ENCODE results near the gene SEMA3C.

SEMA3C gene

DNA sequence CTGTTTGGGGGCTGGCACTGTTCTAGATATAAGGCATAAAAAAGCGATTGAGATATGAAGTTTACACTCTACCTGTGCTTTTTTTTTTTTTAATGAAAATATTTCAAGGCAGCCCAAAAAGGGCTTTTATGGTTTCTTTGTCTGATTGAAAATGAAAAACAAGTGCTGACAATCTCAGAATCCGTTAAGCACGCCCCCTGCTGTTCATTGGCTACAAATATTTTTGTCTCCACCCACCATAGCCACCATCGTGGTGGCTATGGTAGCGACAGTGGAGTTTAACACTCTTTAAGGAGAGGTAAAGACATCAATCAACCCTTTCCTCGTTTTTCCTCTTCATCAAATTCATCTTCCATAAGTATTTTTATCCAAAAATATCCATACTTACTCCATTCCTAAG, 186.2 kb downstream of the SEMA3C start:
- H3K9ac ChIP-seq (ENCODE audit: low read depth, low read length, poor library complexity, severe bottlenecking), result no peak overlapping the region
- H3K9me3 ChIP-seq (ENCODE audit: insufficient read depth, low read depth, low read length), result no peaks in the 10 kb centered on the region
- H3K4me2 ChIP-seq (ENCODE audit: low read depth, low read length, poor library complexity, severe bottlenecking), result no peak overlapping the region
- H3K9me2 ChIP-seq (replicated peaks; ENCODE audit: low read depth, low read length), result no peaks in the 10 kb centered on the region
- H3F3A ChIP-seq (ENCODE audit: low read depth), result no peaks in the 10 kb centered on the region
- H2AFZ ChIP-seq (ENCODE audit: low read length), result no peak overlapping the region
- H3K4me3 ChIP-seq (ENCODE audit: low read length, poor library complexity, severe bottlenecking), result no peak overlapping the region
- no peaks in the 10 kb centered on the region for H4K20me1 ChIP-seq (ENCODE audit: insufficient read depth, low read length, poor library complexity, severe bottlenecking)
- no peaks in the 10 kb centered on the region for H3K27me3 ChIP-seq (ENCODE audit: insufficient read depth, low read length, poor library complexity, severe bottlenecking)
- no peak for TF ChIP-seq EZH2phosphoT487 (IDR thresholded peaks at IDR 0.05; ENCODE audit: borderline replicate concordance)
- TF ChIP-seq, protein P1, sequence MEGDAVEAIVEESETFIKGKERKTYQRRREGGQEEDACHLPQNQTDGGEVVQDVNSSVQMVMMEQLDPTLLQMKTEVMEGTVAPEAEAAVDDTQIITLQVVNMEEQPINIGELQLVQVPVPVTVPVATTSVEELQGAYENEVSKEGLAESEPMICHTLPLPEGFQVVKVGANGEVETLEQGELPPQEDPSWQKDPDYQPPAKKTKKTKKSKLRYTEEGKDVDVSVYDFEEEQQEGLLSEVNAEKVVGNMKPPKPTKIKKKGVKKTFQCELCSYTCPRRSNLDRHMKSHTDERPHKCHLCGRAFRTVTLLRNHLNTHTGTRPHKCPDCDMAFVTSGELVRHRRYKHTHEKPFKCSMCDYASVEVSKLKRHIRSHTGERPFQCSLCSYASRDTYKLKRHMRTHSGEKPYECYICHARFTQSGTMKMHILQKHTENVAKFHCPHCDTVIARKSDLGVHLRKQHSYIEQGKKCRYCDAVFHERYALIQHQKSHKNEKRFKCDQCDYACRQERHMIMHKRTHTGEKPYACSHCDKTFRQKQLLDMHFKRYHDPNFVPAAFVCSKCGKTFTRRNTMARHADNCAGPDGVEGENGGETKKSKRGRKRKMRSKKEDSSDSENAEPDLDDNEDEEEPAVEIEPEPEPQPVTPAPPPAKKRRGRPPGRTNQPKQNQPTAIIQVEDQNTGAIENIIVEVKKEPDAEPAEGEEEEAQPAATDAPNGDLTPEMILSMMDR (conservative IDR thresholded peaks at IDR 0.05; ENCODE audit: low read length), result peak; percentile 59
- no peaks in the 10 kb centered on the region for H3K36me3 ChIP-seq (ENCODE audit: insufficient read depth, low read length)
- no peaks in the 10 kb centered on the region for H3K4me1 ChIP-seq (ENCODE audit: insufficient read depth, low read length, poor library complexity, severe bottlenecking)
- no peaks in the 10 kb centered on the region for H3K79me2 ChIP-seq (ENCODE audit: insufficient read depth, low read length)

DNA sequence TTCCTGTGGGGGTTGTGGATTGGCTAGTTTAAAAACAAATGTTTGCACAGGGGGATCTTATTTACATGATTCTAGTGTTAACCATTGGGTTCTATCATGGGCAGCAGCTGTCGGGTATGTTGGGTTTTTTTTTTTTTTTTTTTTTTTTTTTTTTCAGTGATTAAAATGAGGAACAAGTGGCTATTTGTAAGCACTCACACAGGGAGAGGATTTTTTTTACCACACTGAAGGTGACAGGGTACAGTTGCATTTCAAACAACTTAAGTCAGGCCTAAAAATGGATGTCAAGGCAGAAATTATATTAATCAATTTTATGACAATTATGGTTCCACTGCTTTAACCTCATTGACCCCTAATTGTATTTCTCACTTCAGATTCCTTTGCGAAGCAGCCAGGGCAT, 187.6 kb downstream of the SEMA3C start:
- Histone ChIP-seq H3K9ac (ENCODE audit: low read depth, low read length, poor library complexity, severe bottlenecking) (no peak overlapping the region), H3K27me3 (ENCODE audit: insufficient read depth, low read length, poor library complexity, severe bottlenecking) (no peaks in the 10 kb centered on the region), H3K4me1 (ENCODE audit: insufficient read depth, low read length, poor library complexity, severe bottlenecking) (no peaks in the 10 kb centered on the region), H3K9me2 (replicated peaks; ENCODE audit: low read depth, low read length) (no peaks in the 10 kb centered on the region), H3K9me3 (ENCODE audit: insufficient read depth, low read depth, low read length) (no peaks in the 10 kb centered on the region), H3F3A (ENCODE audit: low read depth) (no peaks in the 10 kb centered on the region), H4K20me1 (ENCODE audit: insufficient read depth, low read length, poor library complexity, severe bottlenecking) (no peaks in the 10 kb centered on the region), H3K4me2 (ENCODE audit: low read depth, low read length, poor library complexity, severe bottlenecking) (no peak overlapping the region), H3K4me3 (ENCODE audit: low read length, poor library complexity, severe bottlenecking) (no peak overlapping the region), H3K79me2 (ENCODE audit: insufficient read depth, low read length) (no peaks in the 10 kb centered on the region), H3K36me3 (ENCODE audit: insufficient read depth, low read length) (no peaks in the 10 kb centered on the region), H2AFZ (ENCODE audit: low read length) (no peak overlapping the region)
- no peak for TF ChIP-seq EZH2phosphoT487 (IDR thresholded peaks at IDR 0.05; ENCODE audit: borderline replicate concordance)
- TF ChIP-seq, protein P1 (conservative IDR thresholded peaks at IDR 0.05; ENCODE audit: low read length), result no peak

DNA sequence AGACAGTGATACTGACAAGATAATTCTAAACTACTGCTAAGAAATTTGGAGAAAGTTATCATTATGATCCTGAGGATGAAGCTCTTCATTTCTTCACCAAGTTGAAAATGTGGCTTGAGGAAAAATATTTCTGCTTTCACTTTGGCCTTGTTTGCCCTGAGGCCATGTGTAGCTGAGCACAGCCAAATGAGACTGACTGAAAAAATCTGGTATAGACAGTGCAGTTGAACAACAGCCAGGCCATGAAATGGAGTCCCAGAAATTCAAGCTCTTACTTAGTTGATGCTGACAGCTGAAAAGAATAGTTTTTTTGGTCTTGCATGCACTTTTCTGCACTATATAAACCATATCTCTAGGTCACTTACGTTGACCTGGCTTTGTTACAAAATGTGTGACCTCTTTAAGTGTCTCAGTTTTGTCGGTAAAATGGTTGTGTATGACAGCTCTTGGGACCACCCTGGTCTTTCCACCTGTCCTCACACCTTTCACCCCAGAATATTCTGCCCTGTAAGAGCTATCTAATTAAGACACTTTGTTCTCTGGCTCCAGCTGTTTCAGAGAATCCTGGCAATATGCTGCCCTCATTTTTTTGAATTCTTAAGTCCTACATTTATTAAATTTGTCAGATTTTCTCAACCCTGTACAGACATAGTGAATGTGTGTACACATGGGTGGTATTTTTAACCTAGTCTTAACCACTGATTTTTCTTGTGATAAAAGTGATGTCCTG, 189.1 kb downstream of the SEMA3C start:
- no peak overlapping the region for H3K4me3 ChIP-seq (ENCODE audit: low read length, poor library complexity, severe bottlenecking)
- TF ChIP-seq, protein P1 (conservative IDR thresholded peaks at IDR 0.05; ENCODE audit: low read length), result no peak
- no peak for TF ChIP-seq EZH2phosphoT487 (IDR thresholded peaks at IDR 0.05; ENCODE audit: borderline replicate concordance)
- no peaks in the 10 kb centered on the region for H3F3A ChIP-seq (ENCODE audit: low read depth)
- H3K27me3 ChIP-seq (ENCODE audit: insufficient read depth, low read length, poor library complexity, severe bottlenecking), result no peaks in the 10 kb centered on the region
- no peaks in the 10 kb centered on the region for H3K4me1 ChIP-seq (ENCODE audit: insufficient read depth, low read length, poor library complexity, severe bottlenecking)
- H2AFZ ChIP-seq (ENCODE audit: low read length), result no peak overlapping the region
- H3K9me3 ChIP-seq (ENCODE audit: insufficient read depth, low read depth, low read length), result no peaks in the 10 kb centered on the region
- no peaks in the 10 kb centered on the region for H3K9me2 ChIP-seq (replicated peaks; ENCODE audit: low read depth, low read length)
- H4K20me1 ChIP-seq (ENCODE audit: insufficient read depth, low read length, poor library complexity, severe bottlenecking), result no peaks in the 10 kb centered on the region
- no peak overlapping the region for H3K4me2 ChIP-seq (ENCODE audit: low read depth, low read length, poor library complexity, severe bottlenecking)
- no peaks in the 10 kb centered on the region for H3K79me2 ChIP-seq (ENCODE audit: insufficient read depth, low read length)
- H3K9ac ChIP-seq (ENCODE audit: low read depth, low read length, poor library complexity, severe bottlenecking), result no peak overlapping the region
- H3K36me3 ChIP-seq (ENCODE audit: insufficient read depth, low read length), result no peaks in the 10 kb centered on the region

Measured in Loucy (cell line).